ENCODE measurements around the gene CD99L2. TPM values are rescaled to one million over a fixed set of nuclear protein-coding genes. Genes with fewer than 3 reads are reported as not detected.

CD99L2 gene
- total RNA-seq, 2 donors from 2014 or later = 32.6 to 53.3 TPM

DNA sequence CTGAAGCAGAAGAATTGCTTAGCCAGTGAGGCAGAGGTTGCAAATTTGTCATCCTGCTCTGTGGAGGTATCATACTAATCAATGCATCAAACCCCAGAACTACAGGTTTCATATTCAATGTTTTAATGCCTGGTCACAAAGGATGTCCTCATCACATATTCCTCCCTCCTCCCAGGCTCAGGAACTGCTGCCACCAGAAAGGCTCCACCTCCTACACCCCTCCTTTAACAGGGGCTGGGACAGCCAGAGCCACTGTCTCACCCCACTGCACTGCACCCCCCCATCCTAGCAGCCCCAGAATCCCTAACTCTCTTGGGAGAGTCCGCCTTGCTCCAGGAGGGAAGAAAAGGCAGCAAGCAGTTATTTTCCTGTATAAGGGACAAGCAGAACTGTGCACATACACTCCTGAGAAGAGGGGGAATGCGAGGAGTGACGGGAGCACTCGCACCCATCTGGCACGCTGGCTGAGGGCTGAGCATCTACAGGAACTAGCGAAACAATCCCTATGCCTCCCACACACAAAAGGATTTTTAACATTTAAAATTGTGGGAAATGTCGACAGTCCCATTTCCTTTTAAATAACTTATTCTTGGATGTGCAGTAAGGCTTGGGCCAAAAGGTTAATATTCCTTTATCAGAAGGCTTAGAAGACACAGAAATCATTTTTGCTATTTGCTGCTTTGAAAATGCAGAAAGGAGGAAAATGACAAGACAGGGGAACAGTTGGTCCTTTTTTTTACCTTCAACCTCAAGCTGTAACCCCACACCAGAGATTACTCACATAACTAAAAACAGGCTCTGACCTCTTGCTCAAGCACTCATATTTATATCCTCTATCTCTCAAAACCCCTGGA lies 27.8 kb downstream of the CD99L2 start:
- WGBS = 65% methylated on average over 7 of the region's 7 CpGs
- Histone ChIP-seq H3K9me3 (no peaks in the 10 kb centered on the region), H3K4me3 (no peak overlapping the region), H3K27me3 (replicated peaks; ENCODE audit: insufficient read depth) (no peaks in the 10 kb centered on the region), H3K4me1 (replicated peaks) (no peaks in the 10 kb centered on the region), H3K27ac (no peak overlapping the region), H3K36me3 (no peaks in the 10 kb centered on the region)
- no peak for DNase-seq (ENCODE audit: low spot score)
- TF ChIP-seq POLR2A (IDR thresholded peaks at IDR 0.05) = no peak
- TF ChIP-seq, protein P1, sequence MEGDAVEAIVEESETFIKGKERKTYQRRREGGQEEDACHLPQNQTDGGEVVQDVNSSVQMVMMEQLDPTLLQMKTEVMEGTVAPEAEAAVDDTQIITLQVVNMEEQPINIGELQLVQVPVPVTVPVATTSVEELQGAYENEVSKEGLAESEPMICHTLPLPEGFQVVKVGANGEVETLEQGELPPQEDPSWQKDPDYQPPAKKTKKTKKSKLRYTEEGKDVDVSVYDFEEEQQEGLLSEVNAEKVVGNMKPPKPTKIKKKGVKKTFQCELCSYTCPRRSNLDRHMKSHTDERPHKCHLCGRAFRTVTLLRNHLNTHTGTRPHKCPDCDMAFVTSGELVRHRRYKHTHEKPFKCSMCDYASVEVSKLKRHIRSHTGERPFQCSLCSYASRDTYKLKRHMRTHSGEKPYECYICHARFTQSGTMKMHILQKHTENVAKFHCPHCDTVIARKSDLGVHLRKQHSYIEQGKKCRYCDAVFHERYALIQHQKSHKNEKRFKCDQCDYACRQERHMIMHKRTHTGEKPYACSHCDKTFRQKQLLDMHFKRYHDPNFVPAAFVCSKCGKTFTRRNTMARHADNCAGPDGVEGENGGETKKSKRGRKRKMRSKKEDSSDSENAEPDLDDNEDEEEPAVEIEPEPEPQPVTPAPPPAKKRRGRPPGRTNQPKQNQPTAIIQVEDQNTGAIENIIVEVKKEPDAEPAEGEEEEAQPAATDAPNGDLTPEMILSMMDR (IDR thresholded peaks at IDR 0.05) = no peak
- TF ChIP-seq POLR2AphosphoS5 (IDR thresholded peaks at IDR 0.05) = no peak
- intact Hi-C loops (cut with DNase I) = no loop called here

DNA sequence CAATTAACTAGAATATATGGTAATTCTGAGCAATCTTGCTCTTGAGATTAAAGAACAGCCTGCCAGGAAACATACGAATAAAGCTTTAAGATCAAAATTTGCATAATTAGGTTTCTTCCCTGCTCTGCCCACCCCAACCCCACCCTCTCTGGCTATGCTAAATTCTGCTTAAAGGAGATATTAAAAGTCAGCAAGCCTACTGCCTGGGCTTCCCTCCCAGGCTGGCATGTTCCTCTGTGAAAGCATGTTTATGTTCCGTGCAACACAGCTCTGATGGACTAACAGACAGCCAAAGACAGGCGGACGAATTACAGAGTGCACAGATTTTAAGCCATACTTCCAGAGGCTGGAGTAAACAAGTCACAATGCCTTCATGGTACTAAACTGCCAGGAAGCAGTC lies 28.4 kb downstream of the CD99L2 start:
- DNase-seq (ENCODE audit: low spot score) = no peak
- H3K9me3 ChIP-seq = no peaks in the 10 kb centered on the region
- 46% methylated on average over 4 of the region's 4 CpGs for WGBS

DNA sequence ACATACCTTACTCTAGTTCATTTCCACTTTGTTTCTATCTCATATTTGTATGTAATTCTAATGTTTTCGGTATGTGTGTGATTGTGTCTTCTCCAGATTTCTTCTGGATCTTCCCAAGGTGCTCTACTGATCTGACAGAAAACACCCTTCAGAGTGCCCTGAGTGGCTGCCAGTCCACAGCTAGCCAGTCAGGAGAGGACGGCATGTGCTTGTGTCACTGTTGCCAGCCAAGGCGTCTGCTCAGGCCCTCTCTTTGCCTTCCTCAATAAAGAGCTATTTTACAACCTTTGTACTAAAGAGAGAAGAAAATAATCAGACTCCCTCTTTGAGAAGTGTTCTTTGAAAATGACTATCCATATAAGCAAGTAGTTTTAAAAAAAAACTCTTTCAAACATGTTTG lies 29.0 kb downstream of the CD99L2 start:
- no peaks in the 10 kb centered on the region for H3K36me3 ChIP-seq
- H3K4me1 ChIP-seq (replicated peaks) = no peaks in the 10 kb centered on the region
- no peaks in the 10 kb centered on the region for H3K9me3 ChIP-seq
- no peak for DNase-seq (ENCODE audit: low spot score)
- 43% methylated on average over 3 of the region's 3 CpGs for WGBS
- intact Hi-C loops (cut with DNase I) = no loop called here
- TF ChIP-seq, protein P1 (IDR thresholded peaks at IDR 0.05) = no peak
- TF ChIP-seq POLR2A (IDR thresholded peaks at IDR 0.05) = no peak
- TF ChIP-seq POLR2AphosphoS5 (IDR thresholded peaks at IDR 0.05) = no peak
- H3K4me3 ChIP-seq = no peak overlapping the region
- no peak overlapping the region for H3K27ac ChIP-seq
- H3K27me3 ChIP-seq (replicated peaks; ENCODE audit: insufficient read depth) = no peaks in the 10 kb centered on the region

More for the DNA sequence above, 28.4 kb downstream of the CD99L2 start:
- no peaks in the 10 kb centered on the region for H3K4me1 ChIP-seq (replicated peaks)
- no peaks in the 10 kb centered on the region for H3K36me3 ChIP-seq
- intact Hi-C loops (cut with DNase I) = no loop called here
- TF ChIP-seq, protein P1 (IDR thresholded peaks at IDR 0.05) = no peak
- TF ChIP-seq POLR2A (IDR thresholded peaks at IDR 0.05) (no peak), POLR2AphosphoS5 (IDR thresholded peaks at IDR 0.05) (no peak)
- H3K4me3 ChIP-seq = no peak overlapping the region
- H3K27ac ChIP-seq = no peak overlapping the region
- no peaks in the 10 kb centered on the region for H3K27me3 ChIP-seq (replicated peaks; ENCODE audit: insufficient read depth)

DNA sequence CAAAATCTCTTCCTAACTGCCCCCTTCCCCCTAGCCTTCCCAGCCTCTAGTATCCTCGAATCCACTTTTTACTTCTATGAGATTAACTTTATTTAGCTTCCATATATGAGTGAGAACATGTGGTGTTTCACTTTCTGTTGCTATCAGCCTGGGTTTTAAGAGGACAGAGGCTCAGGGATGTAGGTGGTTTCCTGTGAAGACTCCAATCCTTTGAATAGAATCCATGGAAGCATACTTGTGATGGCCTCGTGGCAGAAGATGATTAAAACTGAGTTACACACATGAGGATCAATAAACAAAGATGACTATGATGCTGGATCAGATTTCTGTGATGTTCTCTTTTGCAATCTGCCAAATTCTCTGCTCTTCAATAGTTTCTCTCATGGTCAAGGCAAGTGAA lies 29.8 kb downstream of the CD99L2 start:
- H3K4me3 ChIP-seq = no peak overlapping the region
- intact Hi-C loops (cut with DNase I) = no loop called here
- no peaks in the 10 kb centered on the region for H3K27me3 ChIP-seq (replicated peaks; ENCODE audit: insufficient read depth)
- TF ChIP-seq POLR2AphosphoS5 (IDR thresholded peaks at IDR 0.05) = no peak
- TF ChIP-seq POLR2A (IDR thresholded peaks at IDR 0.05) = no peak
- TF ChIP-seq, protein P1 (IDR thresholded peaks at IDR 0.05) = no peak
- WGBS = 96% methylated on average over 2 of the region's 2 CpGs
- no peaks in the 10 kb centered on the region for H3K36me3 ChIP-seq
- no peaks in the 10 kb centered on the region for H3K4me1 ChIP-seq (replicated peaks)
- DNase-seq (ENCODE audit: low spot score) = no peak
- no peaks in the 10 kb centered on the region for H3K9me3 ChIP-seq
- H3K27ac ChIP-seq = no peak overlapping the region

DNA sequence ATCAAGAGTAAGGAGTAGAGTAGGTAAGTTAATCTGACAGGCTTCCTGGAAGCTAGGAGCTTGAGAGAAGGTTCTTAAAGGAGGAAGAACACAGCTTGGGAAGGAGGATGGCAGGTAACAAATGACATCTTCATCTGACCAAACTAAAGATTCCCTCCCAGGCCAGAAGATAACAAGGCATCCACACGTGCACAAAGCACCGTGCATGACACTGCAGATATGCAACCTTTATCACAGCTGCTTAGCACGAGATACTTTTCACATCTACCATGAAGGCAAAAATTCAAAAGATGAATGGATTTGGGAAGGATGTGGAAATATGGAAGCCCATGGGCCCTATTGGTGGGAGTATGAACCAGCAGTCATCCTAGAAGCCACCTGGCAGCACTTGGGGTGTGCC lies 34.3 kb downstream of the CD99L2 start:
- intact Hi-C loops (cut with DNase I) = no loop called here

More for the DNA sequence above, 34.3 kb downstream of the CD99L2 start:
- TF ChIP-seq POLR2A (IDR thresholded peaks at IDR 0.05) = no peak
- no peak for TF ChIP-seq POLR2AphosphoS5 (IDR thresholded peaks at IDR 0.05)
- TF ChIP-seq, protein P1 (IDR thresholded peaks at IDR 0.05) = no peak
- WGBS = 94% methylated on average over 3 of the region's 3 CpGs
- H3K27me3 ChIP-seq (replicated peaks; ENCODE audit: insufficient read depth) = no peaks in the 10 kb centered on the region
- H3K9me3 ChIP-seq = no peaks in the 10 kb centered on the region
- no peaks in the 10 kb centered on the region for H3K4me1 ChIP-seq (replicated peaks)
- H3K4me3 ChIP-seq = no peak overlapping the region
- no peak for DNase-seq (ENCODE audit: low spot score)
- no peak overlapping the region for H3K27ac ChIP-seq
- H3K36me3 ChIP-seq = no peaks in the 10 kb centered on the region
